ENCODE results near the gene GPANK1.
A peak's percentile ranks its signal among the peaks of the same experiment; 100 is the strongest.

DNA sequence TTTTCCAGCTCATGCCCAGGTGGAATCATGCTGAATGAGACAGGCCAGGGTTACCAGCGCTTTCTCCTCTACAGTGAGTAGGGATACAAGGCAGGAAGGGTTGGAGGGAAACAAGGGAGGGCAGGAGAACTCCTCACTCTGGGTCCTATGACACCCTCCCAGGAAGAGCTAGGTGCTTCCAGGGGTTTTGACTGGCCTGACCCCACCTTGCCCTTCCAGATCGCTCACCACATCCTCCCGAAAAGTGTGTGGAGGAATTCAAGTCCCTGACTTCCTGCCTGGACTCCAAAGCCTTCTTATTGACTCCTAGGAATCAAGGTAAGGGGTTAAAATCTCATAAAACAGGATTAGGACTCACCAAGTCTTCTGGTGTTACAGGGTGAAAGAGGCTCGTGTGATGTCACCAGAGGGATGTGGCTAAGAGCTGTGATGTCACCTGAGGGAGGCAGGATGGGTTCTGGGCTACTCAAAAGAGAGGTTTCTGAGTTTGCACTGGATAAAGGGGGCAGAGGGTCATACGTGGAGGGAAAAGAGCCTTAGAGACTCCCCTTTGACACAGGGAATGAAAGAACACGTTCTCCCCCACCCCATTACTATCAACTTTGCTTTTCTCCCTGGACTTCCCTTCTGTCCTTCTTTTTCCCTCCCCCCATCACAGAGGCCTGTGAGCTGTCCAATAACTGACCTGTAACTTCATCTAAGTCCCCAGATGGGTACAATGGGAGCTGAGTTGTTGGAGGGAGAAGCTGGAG, 7.2 kb downstream of the GPANK1 start:
- TF ChIP-seq CTCF (IDR thresholded peaks at IDR 0.05 in 2 of 3, conservative IDR thresholded peaks at IDR 0.05 in 1 of 3; ENCODE audit: insufficient read depth in 2 of 3, low read depth in 1 of 3, low read length in 3 of 3) (no peak), OTX1 (CRISPR knock-in tag; IDR thresholded peaks at IDR 0.05) (no peak), SOX6 (IDR thresholded peaks at IDR 0.05) (no peak), CEBPB (tag; IDR thresholded peaks at IDR 0.05) (no peak), POLR2A (conservative IDR thresholded peaks at IDR 0.05) (no peak), ZNF324 (CRISPR knock-in tag; IDR thresholded peaks at IDR 0.05) (no peak), SNRNP70 (optimal IDR thresholded peaks at IDR 0.05; ENCODE audit: low read depth, low read length) (no peak), EWSR1 (IDR thresholded peaks at IDR 0.05; ENCODE audit: borderline replicate concordance, low read depth, partially characterized antibody) (no peak), NR2C2 (CRISPR knock-in tag; IDR thresholded peaks at IDR 0.05) (no peak), NR2C2 (tag; IDR thresholded peaks at IDR 0.05) (no peak), HCFC1 (IDR thresholded peaks at IDR 0.05; ENCODE audit: low read depth, low read length) (no peak), MAFK (IDR thresholded peaks at IDR 0.05; ENCODE audit: low read length) (no peak)
- TF ChIP-seq, protein P1, sequence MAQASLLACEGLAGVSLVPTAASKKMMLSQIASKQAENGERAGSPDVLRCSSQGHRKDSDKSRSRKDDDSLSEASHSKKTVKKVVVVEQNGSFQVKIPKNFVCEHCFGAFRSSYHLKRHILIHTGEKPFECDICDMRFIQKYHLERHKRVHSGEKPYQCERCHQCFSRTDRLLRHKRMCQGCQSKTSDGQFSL (CRISPR knock-in tag; IDR thresholded peaks at IDR 0.05): 0 out of 2 replicates have a peak, but pooled peaks have one; percentile 43
- TF ChIP-seq, protein P1 (tag; IDR thresholded peaks at IDR 0.05): no peak
- TF ChIP-seq, protein P2, sequence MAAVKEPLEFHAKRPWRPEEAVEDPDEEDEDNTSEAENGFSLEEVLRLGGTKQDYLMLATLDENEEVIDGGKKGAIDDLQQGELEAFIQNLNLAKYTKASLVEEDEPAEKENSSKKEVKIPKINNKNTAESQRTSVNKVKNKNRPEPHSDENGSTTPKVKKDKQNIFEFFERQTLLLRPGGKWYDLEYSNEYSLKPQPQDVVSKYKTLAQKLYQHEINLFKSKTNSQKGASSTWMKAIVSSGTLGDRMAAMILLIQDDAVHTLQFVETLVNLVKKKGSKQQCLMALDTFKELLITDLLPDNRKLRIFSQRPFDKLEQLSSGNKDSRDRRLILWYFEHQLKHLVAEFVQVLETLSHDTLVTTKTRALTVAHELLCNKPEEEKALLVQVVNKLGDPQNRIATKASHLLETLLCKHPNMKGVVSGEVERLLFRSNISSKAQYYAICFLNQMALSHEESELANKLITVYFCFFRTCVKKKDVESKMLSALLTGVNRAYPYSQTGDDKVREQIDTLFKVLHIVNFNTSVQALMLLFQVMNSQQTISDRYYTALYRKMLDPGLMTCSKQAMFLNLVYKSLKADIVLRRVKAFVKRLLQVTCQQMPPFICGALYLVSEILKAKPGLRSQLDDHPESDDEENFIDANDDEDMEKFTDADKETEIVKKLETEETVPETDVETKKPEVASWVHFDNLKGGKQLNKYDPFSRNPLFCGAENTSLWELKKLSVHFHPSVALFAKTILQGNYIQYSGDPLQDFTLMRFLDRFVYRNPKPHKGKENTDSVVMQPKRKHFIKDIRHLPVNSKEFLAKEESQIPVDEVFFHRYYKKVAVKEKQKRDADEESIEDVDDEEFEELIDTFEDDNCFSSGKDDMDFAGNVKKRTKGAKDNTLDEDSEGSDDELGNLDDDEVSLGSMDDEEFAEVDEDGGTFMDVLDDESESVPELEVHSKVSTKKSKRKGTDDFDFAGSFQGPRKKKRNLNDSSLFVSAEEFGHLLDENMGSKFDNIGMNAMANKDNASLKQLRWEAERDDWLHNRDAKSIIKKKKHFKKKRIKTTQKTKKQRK (IDR thresholded peaks at IDR 0.05; ENCODE audit: borderline replicate concordance, low read depth, low read length): no peak
- TF ChIP-seq, protein P3, sequence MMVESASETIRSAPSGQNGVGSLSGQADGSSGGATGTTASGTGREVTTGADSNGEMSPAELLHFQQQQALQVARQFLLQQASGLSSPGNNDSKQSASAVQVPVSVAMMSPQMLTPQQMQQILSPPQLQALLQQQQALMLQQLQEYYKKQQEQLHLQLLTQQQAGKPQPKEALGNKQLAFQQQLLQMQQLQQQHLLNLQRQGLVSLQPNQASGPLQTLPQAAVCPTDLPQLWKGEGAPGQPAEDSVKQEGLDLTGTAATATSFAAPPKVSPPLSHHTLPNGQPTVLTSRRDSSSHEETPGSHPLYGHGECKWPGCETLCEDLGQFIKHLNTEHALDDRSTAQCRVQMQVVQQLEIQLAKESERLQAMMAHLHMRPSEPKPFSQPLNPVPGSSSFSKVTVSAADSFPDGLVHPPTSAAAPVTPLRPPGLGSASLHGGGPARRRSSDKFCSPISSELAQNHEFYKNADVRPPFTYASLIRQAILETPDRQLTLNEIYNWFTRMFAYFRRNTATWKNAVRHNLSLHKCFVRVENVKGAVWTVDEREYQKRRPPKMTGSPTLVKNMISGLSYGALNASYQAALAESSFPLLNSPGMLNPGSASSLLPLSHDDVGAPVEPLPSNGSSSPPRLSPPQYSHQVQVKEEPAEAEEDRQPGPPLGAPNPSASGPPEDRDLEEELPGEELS (CRISPR knock-in tag; IDR thresholded peaks at IDR 0.05; ENCODE audit: borderline replicate concordance): peak; percentile 46; the same call in 1 of the 2 replicates
